Stimulated activated CD8-positive, alpha-beta memory T cell treated with anti-CD3 and anti-CD28 coated beads, Interleukin-4, amount 100 ng/mL, for 1 hour (primary cell): ENCODE results near the gene B3GLCT.
"Not testable (repeated sequence)": the region's sequence is repeated elsewhere in the genome, so short reads cannot be mapped to it uniquely, and the experiment has no call there.

Experiments used
- DNase-seq, 2 donors: peaks; one replicate each; pipeline ENCODE4 v3.0.0-alpha.2; 2020; ENCODE audit warnings: low read depth in 2 of 2, low spot score in 1 of 2

The B3GLCT gene

DNA sequence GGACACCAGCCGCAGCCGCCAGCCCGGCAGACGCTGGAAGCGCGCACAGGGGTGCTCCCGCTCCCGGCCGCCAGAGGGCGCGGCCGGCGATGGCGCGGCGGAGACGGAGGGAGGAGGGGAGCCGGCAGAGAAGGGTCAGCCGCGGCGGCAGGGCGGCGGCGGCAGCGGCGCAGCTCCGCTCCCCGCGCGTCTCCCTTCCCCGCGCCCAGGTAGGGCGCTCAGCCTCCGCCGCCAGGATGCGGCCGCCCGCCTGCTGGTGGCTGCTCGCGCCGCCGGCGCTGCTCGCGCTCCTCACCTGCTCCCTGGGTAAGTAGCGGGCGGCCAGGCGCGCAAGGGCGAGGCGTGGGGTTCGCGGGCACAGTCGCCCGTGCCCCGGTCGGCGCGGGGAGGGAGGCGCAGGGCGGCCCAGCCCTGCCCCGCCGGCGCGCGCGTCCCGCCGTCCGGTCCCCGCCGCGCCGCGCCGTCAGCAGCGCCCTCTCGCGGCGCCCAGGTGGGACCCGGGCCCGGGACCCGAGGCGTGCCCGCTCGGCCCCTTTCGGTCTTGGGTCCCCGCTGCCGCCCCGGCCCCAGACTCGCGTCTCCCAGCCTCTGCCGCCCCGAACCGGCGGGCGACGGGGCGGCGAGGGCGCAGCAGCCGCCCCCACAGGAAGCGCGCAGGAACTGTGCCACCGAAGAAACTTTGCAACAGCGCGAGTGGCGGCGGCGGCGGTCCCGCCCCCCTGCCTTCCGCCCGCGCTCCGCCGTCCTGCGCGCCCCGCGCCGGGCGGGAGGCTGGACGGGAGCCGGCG, at the start of gene B3GLCT:
B3GLCT (plus strand) TSS at position 127 of the 788 bp plus-strand sequence; CDS start at position 237, 110 bp downstream.
- peak; percentile 38 to 64 for DNase-seq

GRCh38 chr13:31150315-31150985, 49.3 kb upstream of the B3GLCT start:
- no peak for DNase-seq

DNA sequence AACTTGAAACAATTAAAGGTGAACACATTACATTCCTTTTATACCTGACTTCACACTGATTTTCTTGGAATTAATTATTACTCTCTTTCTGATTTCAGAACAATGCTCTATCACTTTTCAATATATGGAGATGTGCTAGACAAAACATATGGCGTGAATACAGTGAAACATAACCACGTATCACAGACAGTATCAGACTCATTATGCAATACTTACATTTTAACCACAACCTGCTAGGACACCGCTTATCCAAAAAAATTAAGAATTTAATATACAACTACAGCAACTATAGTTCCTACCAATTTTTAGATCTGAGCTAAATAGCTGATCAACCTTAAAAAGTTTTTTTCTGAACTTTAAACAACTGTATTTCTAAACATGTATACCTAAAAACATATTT, 47.9 kb upstream of the B3GLCT start:
- no peak for DNase-seq

GRCh38 chr13:31154939-31155338, 44.8 kb upstream of the B3GLCT start:
- no peak for DNase-seq

GRCh38 chr13:31159306-31159705, 40.5 kb upstream of the B3GLCT start:
- no peak for DNase-seq

- DNase-seq = peak; percentile 1 to 31
These were observed 38.8 kb upstream of the B3GLCT start for GRCh38 chr13:31160857-31161556.

GRCh38 chr13:31161557-31162150, 38.1 kb upstream of the B3GLCT start, which contains the start of gene HSPH1:
TSS of gene HSPH1 (minus strand) at chr13:31161904. CDS start at chr13:31161582, 322 bp downstream.
- DNase-seq = peak; percentile 96 to 98

GRCh38 chr13:31162151-31163008, 37.4 kb upstream of the B3GLCT start:
- DNase-seq = peak; percentile 82 to 91

- no peak for DNase-seq
These were observed 33.2 kb upstream of the B3GLCT start for GRCh38 chr13:31166591-31166990.

GRCh38 chr13:31167490-31167889, 32.3 kb upstream of the B3GLCT start:
- DNase-seq = no peak

DNA sequence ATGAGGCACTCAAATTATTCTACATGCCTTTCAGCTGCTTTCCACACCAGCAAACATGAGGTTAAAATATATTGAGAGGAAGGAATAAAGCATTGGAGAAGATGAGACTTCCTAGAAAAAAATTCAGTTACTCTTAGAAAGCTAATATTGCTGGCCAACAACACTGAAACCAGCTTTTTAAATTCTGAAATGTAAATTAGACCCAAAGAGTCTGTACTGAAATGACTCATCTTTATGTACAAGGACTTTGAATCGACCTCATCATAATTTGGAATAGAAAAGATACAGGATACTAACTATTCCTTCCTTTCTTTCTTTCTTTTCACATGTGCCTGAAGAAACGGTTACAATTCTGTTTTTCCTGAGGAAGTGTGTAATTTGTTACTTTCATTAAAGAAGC, 31.6 kb upstream of the B3GLCT start:
- DNase-seq = no peak

DNA sequence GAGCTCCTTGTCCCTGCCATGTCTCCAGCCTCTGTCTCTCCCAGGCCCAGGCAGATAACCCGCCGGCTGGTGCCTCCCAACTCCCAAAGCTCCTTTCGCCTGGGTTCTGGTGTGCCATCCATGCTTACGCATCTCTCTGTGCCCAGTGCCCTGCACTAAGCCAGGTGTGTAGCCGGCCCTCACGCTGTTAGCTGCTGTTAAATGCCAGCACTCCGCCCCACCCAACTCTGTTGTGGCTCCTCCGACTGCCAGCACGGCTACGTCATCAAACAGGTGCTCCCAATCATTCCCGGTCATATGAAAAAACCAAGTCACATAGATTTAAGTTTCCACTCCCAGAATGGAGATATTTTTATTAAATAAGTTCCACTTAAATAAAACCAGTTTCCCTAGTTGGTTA, 31.0 kb upstream of the B3GLCT start:
- no peak for DNase-seq

GRCh38 chr13:31172001-31172400, 27.8 kb upstream of the B3GLCT start:
- no peak for DNase-seq

GRCh38 chr13:31172535-31172934, 27.2 kb upstream of the B3GLCT start:
- no peak for DNase-seq

DNA sequence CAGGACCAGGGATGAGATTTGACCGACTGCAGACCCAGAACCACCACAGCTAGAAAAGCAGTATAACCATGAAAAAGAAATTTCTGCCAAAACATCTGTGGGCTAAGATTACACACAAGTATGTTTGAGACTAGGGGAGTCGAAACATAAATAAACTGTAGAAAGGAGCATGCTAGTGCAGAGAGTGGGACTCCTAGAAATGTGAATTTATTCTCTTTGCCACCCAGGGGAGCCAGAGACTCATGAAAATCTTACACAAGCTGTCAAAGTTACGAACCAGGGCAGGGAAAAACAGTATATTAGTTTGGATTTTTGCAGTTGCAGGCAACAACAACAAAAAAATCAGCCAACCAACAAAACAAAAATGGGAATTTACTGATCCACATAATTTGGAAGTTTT, 25.8 kb upstream of the B3GLCT start:
- DNase-seq = no peak

- no peak for DNase-seq
These were observed 23.8 kb upstream of the B3GLCT start for GRCh38 chr13:31175847-31176532.

- DNase-seq = not testable (repeated sequence)
These were observed 21.8 kb upstream of the B3GLCT start for GRCh38 chr13:31177813-31178495.

DNA sequence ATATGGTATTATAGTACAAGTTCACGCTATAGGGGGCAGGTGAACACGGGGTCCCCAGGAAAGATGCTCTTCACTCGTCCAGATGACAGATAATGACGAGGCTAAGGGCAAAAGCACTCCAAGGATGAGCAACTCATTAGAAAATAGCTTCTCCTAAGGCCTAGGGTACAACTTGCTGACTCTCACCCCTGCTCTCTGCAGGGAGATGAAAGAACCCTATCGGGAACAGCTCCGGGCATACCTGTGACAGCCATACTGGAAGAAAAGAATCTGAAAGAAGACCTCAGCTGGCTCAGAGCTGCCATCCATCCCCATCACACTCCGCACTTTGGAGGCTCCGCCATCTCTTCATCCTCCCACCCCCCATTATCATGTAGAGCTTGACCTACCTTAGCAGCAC, 20.5 kb upstream of the B3GLCT start:
- no peak for DNase-seq

- no peak for DNase-seq
These were observed 20.0 kb upstream of the B3GLCT start for GRCh38 chr13:31179754-31180153.
